ENCODE measurements around the gene STARD9.

DNA sequence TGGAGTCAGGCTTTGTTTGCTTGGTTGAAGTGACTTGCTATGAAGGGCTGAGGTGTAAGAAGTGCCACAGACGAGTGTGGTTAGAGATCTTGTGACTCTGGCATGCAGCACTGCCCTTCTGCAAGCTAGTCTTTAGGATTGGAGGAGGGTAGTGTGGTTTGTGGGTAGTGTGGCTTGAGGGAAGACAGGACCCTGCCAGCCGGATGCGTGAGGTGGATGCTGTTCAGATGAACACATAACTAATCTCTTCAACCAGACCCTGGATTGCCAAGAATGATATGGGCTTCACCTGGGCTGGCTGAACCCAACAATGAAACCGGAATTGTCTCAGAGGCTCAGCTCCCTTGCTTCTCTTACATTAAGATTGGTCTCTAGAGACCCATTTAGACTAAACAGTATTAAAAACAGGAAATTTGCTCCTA lies 32.7 kb downstream of the STARD9 start:
- TF ChIP-seq, protein P1, sequence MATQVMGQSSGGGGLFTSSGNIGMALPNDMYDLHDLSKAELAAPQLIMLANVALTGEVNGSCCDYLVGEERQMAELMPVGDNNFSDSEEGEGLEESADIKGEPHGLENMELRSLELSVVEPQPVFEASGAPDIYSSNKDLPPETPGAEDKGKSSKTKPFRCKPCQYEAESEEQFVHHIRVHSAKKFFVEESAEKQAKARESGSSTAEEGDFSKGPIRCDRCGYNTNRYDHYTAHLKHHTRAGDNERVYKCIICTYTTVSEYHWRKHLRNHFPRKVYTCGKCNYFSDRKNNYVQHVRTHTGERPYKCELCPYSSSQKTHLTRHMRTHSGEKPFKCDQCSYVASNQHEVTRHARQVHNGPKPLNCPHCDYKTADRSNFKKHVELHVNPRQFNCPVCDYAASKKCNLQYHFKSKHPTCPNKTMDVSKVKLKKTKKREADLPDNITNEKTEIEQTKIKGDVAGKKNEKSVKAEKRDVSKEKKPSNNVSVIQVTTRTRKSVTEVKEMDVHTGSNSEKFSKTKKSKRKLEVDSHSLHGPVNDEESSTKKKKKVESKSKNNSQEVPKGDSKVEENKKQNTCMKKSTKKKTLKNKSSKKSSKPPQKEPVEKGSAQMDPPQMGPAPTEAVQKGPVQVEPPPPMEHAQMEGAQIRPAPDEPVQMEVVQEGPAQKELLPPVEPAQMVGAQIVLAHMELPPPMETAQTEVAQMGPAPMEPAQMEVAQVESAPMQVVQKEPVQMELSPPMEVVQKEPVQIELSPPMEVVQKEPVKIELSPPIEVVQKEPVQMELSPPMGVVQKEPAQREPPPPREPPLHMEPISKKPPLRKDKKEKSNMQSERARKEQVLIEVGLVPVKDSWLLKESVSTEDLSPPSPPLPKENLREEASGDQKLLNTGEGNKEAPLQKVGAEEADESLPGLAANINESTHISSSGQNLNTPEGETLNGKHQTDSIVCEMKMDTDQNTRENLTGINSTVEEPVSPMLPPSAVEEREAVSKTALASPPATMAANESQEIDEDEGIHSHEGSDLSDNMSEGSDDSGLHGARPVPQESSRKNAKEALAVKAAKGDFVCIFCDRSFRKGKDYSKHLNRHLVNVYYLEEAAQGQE (IDR thresholded peaks at IDR 0.05; ENCODE audit: unreplicated experiment) = no peak
- TF ChIP-seq JUNB (IDR thresholded peaks at IDR 0.05; ENCODE audit: unreplicated experiment) (no peak), POLR2AphosphoS5 (IDR thresholded peaks at IDR 0.05; ENCODE audit: low read depth) (no peak), EZH2 (IDR thresholded peaks at IDR 0.05; ENCODE audit: low read depth, unreplicated experiment) (no peak), EZH2phosphoT487 (IDR thresholded peaks at IDR 0.05; ENCODE audit: unreplicated experiment) (no peak)
- TF ChIP-seq, protein P2, sequence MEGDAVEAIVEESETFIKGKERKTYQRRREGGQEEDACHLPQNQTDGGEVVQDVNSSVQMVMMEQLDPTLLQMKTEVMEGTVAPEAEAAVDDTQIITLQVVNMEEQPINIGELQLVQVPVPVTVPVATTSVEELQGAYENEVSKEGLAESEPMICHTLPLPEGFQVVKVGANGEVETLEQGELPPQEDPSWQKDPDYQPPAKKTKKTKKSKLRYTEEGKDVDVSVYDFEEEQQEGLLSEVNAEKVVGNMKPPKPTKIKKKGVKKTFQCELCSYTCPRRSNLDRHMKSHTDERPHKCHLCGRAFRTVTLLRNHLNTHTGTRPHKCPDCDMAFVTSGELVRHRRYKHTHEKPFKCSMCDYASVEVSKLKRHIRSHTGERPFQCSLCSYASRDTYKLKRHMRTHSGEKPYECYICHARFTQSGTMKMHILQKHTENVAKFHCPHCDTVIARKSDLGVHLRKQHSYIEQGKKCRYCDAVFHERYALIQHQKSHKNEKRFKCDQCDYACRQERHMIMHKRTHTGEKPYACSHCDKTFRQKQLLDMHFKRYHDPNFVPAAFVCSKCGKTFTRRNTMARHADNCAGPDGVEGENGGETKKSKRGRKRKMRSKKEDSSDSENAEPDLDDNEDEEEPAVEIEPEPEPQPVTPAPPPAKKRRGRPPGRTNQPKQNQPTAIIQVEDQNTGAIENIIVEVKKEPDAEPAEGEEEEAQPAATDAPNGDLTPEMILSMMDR (conservative IDR thresholded peaks at IDR 0.05; ENCODE audit: low read depth in 2 of 2) = no peak

All from GM23338 (cell line).